SK-N-SH treated with all-trans-retinoic acid at 6 μM for 48 hours (cell line): ENCODE data around the gene RIMBP3B.
"Not testable (repeated sequence)": the region's sequence is repeated elsewhere in the genome, so short reads cannot be mapped to it uniquely, and the experiment has no call there.

Experiments used
- ATAC-seq: fragments of 200-7000 bp; cut with Tn5 transposase; 3 replicates; pipeline ENCODE4 v1.9.1; 2020; ENCODE audit warnings: mild to moderate bottlenecking, moderate library complexity

RIMBP3B gene

DNA sequence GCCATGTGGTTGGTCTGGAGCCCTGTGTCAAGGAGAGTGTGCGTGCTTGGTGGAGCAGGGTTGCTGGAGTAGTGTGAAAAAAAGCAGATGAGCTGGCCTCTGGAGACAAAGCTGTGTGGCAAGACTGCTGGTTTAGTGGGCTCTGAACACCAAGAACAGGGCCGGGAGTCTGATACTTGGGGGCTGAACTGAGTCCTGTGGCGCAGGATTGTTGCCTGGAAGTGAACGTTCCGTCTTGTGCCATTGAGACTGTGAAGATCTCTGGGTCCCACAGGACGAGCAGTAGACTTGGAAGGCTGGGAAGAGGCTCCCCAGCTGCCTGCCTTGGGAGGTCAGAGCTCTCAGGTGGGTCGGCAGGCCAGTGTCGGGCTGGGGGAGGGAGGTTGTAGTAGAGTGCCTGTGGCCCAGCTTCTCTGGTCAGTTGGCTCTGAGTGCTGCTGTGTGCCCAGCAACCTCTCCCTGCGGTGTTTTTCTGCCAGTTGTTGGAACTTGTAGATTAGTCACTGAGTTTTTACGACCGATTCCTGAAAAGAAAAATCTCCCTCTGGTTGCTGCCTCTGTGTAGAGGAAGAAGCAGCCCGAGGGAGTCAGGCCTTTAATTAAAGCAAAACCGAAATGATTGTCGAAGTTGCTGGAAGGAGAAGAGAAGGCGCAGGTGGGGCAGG lies 35.6 kb downstream of the RIMBP3B start:
- ATAC-seq, result not testable (repeated sequence)

DNA sequence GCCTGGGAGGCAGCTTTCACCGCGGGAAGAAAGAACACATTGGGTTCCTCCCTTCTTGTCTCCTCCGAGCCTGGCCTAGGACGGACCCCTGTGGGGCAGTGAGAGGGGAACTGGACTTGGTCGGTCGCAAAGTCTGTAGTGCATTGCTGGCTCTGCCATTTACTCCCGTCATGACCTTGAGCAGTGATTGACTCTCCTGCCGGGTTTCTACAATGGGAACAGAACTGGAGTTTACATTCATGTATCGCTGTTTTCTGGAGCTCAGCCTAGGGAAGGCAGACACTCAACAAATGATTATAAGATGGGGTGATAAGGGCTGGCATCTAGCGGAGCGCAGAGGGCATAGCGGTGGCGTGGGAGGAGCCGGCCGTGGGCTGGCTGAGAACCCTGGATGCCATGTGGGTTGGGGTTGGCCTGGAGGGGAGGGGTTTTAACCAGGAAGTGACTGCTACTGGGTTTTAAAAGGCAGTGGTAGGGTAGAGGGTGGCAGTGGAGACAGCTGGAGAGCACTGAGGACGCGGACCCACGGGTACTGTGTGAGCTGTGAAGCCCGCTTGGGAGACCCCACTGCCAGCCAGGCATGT lies 36.7 kb downstream of the RIMBP3B start:
- peak; percentile 81 for ATAC-seq

DNA sequence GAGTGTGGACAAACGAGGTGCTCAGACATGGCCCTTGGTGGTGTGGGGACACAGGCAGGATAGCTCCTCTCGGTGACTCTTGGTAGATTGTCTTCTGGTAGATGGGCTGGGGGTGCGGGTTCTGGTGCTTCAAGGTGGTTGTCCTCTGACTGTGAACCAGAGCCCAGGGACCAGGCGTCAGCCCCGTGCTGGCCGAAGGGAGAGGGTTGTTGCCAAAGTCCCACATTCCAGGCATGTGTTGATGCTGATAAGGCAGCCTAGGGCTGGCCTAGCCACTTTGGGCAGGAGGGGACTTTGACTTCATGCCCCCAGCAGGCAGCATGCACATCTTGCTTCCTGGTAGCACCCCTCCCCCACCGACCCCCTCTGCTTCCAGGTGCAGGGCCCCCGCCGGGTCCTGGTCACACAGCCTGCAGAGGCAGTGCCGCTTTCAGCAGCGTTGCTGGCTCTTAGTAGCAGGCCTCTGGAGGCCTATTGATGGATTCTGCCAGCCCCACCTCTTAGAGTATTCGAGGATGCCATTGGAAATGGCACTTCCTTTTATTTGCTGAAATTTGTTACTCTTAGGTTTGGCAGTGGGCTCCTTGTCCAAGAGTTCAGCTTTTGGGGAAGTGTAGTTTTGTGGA lies 40.6 kb downstream of the RIMBP3B start:
- not testable (repeated sequence) for ATAC-seq

DNA sequence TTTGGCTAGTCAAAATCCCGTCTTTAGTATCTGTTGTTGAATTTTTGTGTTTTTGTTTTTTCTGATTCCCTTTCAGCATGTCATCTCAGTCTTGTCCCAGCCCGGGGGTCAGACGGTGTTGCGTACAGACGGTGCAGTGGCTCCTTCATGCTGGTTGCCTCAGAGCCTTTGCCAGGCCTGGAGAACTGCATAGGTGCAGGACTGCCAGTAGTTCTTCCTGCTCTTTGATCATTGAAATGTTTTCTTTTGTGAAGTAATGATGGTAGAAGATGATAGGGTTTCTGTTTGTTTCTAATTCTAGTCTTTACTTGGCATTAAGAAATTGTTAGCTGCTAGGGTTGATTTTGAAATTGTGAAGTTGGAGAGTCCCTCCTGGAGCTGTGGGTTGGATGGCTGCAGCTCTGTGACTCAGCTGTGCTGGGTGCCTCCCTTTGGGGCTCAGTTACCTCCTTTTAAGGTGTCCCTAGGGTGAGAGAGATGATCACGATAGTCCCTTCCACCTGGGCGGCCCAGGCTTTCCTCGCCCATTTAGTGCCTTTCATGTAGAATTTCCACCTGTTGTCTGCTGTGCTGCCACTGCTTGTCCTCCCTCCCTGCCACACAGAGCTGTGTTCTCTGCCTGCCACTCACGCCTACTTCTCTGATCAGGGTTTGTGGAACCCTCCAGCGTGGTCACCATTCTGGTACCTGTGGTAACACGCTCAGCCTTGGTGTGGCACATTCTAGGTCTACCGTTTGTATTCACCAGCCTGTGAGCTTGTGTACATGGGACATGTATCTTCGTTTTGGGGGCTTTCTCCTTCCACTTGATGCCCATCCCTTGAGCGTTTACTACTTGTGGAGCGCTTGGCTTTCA lies 51.1 kb downstream of the RIMBP3B start:
- ATAC-seq, result not testable (repeated sequence)

DNA sequence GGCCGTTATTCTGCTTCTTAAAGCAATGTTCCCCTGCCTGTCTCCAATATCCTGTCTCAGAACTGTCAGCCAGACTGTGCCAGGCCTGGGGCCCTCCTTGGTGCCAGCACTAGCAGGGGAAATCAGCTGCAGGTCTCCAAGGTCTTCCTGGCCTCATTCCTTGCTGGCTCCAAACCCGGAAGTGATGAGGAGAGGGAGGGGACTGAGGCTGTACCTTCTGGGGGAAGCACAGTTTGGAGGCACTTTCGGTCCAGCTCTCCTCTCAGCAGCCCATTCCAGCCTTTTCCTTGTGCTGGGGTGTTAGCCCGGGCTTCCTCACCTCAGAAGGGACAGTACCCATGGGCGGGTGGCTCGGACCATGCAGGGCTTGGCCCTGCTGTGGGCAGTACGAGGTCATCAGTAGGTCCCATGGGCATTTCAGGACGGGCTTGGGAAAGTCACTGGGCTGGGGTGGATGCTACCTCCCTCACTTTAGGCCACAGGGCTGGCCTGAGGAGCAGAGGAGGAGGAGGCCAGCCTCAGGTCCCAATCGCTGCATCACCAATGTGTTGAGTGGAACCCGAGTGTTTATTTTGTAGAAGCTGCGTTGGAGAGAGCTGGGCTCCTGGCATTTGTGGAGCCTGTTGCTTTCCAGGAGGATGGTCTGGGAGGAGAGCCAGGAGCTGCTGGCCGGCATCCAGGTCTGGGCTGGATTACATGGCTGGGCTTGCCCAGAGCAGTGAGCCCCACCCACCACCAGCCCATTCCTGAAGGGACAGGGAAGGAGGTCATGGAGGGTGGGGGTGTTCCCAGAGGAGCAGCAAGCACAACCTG lies 52.7 kb downstream of the RIMBP3B start:
- ATAC-seq, result peak; percentile 92

DNA sequence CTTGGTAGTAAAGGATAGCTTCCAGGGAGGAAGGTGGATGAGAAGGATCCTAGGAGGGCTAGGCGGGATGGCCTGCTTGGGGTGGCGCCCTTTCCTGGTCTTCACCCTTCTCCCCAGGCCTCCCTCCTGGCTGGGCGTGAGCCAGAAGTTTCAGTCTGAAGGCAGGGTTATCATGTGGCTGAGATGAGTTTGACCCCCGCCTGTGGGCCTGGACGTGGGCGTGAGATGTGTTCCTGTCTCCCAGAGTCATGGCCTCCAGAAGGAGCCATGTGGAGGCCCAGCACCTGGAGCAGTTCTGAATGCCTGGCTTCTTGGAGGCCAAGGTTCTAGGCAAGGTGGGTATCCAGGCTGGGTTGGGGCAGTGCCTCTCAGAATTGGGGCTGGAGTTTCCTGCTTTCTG lies 54.5 kb downstream of the RIMBP3B start:
- not testable (repeated sequence) for ATAC-seq
